GM18951 (cell line): ENCODE results near the gene KCNQ1OT1.

Experiments used
- POLR2A ChIP-seq: IDR thresholded peaks from 4 replicates; pipeline ENCODE4 v1.6.1; 2011; ENCODE audit warnings: mild to moderate bottlenecking; ENCODE audit not compliant: insufficient read length, insufficient read depth; ENCODE audit errors: extremely low read depth
- in situ Hi-C: fragments of 300-500 bp; cut with MboI; formaldehyde crosslinking; loops from one replicate; pipeline ENCODE4 v1.12.0; 2022; ENCODE audit warnings: low sequenced_read_pairs, mixed read lengths, inconsistent platforms; ENCODE audit not compliant: unreplicated experiment

Gene KCNQ1OT1

DNA sequence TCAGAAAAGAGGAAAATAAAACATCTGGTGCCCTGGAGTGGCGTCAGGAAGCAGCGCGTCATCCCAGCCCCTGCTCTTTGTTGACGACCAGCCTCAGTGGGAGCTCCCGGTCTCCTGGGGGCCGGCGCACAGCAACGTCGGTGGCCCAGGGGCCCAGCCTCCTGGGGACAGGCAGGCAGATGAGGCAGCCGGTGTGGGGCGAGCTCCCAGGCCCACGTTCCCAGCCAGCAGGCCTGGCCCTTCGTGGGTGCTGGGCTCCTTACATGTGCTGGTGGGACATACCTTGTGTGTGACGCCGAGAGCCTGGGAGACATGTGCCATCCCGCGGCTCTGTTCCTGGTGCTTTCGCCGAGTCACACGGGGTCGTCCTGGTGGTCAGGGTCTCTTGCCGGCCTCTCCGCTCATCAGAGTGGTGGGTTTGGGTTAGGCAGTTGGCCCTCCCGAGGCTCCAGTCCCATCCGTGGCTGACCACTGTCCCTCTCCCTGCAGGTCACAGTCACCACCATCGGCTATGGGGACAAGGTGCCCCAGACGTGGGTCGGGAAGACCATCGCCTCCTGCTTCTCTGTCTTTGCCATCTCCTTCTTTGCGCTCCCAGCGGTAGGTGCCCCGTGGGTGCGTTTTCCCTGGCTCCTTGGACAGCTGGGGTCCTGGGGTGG lies 116.7 kb downstream of the KCNQ1OT1 start:
- TF ChIP-seq POLR2A = no peak
- in situ Hi-C loops = no loop called here

DNA sequence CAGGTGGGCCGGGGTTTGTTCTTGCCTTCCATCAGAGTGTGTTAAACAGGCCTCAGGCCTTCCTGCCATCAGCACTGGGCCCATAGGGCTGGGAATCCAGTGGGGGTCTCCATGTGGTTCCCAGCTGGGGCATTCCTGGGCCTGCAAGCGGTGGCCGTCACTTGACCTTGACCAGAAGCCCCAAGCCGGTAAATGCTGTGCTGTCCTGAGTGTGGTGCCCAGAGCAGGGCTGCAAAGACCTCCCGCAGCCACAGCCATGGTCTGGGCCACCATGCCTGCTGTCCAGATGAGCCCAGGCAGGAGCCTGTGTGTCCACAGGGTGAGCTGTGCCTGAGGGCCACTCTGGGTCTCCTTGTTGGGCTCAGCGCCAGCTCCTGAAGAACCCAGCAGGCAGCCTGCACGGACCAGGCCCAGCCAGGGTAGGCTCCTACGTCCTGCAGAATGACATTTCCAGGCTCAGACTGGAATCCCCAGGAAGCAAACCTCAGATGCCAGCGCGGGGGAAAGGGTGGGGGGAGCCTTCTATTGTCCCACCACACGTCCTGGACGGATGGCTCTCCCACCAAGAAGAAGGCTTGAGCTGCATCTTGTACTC lies 117.3 kb downstream of the KCNQ1OT1 start:
- TF ChIP-seq POLR2A = no peak
- in situ Hi-C loops = no loop called here

DNA sequence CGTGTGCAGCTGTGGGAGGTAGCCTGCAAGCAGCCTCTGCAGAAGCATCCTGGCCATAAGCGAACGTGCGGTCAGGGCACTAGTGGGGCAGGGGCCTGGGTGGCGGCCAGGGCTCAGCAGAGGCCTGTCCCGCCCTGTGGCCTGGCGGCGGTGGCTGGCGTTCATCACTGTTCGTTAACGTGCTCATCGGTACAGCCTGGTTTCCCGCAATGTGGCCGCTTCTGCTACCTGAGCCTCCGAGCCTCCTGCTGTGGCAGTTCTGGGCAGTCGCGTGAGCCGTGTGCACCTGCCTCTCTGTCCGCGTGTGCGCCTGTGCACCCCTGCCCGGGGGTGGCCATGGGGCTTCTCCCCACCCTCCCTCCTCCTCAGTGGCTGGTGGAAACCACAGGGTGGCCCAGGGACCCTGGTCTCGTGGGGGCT lies 117.9 kb downstream of the KCNQ1OT1 start:
- TF ChIP-seq POLR2A = no peak
- in situ Hi-C loops = no loop called here

DNA sequence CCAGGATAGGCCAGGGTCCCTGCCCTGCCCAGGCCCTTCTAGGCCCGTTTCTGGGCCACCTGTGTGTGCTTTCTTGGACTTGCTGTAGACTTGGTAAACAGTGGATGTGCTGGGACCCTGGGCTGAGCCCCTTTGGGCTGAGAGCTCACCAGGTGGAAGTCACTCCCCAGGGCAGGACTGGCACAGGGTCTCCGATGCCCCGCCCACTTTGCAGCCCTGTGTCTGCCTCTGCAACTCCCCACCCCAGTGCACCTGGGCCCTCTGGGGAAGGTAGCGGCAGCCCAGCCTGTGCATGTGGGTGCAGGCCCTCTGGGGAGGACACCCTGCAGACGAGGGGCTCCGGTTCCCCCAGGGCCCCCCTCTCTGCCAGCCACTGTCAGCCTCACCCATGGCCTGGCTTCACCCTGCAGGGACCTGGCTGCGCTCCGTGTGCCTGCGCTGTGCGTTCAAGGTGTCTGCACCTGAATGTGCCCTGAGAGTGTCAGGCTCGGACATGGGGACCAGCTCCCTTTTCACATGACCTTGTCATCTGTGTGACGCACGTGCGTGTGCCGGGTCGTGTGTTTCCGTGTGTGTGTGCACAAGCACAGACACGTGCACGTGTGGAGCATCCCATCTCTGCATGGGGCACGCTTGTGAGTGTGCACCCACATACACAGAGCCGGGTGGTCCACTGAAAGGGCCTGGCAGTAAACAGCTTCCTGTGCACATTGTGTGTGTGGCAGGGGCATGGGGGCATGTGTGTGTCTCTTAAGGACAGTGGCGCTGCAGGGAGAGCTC lies 118.5 kb downstream of the KCNQ1OT1 start:
- in situ Hi-C loops = no loop called here
- TF ChIP-seq POLR2A = no peak

DNA sequence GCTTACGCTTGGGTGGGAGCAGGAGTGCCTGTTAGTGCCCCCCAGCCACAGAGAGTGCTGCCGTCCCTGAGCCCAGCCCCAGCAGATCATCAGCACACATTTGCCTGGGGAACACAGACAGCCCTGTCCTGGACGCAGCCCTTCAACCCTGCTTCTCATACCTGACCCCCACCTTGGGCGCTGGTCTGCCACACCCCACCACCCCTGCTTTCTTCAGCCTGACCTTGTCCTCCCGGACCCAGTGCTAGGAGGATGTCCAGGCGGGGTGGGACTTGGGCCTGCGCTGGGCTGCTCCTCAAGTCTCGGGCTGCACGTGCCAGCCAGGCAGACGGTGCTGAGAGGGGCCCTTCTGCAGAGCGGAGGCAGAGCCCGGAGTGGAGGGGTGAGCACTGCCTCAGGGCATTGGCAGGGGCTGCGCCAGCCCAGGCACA lies 119.2 kb downstream of the KCNQ1OT1 start:
- in situ Hi-C loops = no loop called here

DNA sequence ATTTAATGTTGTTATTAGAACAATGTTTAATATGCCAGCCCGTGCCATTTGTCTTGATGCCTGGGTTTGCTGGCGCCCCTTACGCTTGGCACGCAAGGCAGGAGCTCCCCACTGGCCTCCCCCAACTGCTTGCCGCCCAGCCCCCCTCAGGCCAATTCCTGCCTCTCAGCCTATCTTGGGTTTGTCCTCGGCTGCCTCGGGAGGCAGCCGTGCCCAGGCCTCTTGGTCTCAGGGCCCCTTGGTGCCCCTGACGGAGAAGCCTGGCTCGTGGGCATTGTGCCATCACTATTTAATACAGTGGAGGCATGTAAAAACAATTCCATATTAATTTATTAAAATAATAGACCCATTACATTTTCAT lies 119.8 kb downstream of the KCNQ1OT1 start:
- in situ Hi-C loops = no loop called here
- no peak for TF ChIP-seq POLR2A

More for the DNA sequence above, 119.2 kb downstream of the KCNQ1OT1 start:
- no peak for TF ChIP-seq POLR2A

DNA sequence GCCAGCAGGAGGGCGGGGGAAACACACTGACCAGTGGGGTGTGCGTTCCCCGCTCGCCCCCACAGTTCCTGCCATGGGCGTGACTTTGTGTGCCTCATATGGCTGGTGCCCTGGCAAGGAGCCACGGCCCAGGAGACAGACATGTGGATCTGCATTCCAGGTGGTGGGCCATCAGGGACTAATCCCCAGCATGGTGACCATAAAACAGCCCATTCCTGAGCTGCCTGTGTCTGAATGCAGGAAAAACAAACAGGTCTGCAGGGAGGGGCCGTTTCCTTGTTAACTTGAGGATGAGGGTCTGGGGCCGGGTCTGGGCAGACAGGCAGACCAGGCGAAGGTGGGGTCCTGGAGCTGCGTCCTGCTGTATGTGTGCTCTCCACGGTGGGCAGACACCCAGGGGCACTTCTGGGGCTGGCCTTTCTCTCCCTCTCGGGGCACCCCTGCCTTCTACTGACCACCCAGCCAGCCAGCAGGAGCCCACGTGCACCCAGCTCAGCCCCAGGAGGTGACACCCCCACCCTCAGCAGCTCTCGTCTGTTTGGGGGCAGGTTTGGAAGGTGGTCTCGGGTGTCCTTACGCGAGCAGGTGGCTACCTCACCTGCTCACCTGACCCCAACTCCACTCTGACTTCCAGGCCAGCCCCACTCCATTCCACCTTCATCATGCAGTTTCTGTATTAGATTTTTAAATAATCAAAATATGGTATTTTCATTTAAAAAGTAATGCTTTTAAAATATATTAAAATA lies 120.3 kb downstream of the KCNQ1OT1 start:
- no peak for TF ChIP-seq POLR2A
- in situ Hi-C loops = no loop called here

DNA sequence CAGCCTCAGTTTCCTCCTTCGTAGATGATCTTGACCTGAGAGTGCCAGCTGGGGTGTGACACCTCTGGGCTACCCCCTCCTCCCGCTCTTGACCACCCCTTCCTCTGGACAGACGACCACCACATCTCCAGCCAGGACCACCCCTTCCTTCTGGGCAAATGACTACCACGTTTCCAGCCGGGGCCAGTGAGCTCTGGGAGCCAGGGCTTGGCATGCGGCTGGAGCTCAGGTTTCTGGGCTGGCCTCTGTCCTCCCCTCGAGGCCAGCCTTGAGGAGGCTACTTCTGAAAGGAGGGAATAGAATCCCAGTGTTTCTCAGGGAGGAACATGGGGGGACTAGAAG lies 120.9 kb downstream of the KCNQ1OT1 start:
- no peak for TF ChIP-seq POLR2A
- in situ Hi-C loops = no loop called here

DNA sequence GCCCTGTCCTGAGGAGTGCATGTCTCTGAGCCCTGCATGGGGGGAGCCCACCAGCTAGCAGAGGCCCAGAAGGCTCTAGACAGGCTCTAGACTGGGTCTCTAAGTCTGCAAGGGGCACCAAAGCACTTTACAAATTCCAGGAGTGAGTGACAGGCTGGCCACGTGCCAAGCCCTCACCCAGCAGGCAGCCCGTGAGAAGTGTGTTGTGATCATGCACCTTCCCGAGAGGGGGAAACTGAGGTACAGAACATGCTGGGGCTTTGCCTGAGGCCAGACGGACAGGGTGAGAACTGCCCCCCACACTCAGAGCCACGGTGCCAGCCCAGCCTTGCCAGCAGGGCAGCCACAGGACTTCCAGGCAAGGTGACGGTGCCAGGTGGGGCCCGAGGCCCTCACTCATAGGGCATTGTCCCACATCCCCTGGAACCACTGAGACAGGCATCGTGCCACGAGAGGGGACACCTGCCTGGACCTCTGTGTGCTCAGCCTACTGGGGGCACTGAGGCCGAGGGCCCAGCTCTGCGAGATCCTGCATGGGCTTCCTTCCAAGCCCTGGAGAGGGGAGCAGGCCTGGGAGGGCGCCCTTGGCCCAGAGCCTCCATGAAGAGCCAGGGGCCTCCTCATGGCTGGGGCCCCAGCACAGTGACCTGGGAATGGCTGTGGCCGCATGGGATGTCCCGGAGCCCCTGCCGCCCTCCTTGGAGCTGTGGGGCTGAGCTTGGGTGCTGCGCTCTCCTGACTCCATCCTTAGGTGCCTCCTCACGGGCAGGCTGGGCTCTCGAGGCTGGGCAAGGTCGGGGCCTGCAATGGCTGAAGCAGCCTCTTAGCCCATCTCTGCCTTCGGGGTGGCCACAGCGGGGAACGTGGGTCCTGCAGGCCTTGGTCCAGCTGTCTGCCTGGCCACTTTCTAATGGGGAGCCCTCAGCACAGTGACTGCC lies 121.5 kb downstream of the KCNQ1OT1 start:
- in situ Hi-C loops = no loop called here

DNA sequence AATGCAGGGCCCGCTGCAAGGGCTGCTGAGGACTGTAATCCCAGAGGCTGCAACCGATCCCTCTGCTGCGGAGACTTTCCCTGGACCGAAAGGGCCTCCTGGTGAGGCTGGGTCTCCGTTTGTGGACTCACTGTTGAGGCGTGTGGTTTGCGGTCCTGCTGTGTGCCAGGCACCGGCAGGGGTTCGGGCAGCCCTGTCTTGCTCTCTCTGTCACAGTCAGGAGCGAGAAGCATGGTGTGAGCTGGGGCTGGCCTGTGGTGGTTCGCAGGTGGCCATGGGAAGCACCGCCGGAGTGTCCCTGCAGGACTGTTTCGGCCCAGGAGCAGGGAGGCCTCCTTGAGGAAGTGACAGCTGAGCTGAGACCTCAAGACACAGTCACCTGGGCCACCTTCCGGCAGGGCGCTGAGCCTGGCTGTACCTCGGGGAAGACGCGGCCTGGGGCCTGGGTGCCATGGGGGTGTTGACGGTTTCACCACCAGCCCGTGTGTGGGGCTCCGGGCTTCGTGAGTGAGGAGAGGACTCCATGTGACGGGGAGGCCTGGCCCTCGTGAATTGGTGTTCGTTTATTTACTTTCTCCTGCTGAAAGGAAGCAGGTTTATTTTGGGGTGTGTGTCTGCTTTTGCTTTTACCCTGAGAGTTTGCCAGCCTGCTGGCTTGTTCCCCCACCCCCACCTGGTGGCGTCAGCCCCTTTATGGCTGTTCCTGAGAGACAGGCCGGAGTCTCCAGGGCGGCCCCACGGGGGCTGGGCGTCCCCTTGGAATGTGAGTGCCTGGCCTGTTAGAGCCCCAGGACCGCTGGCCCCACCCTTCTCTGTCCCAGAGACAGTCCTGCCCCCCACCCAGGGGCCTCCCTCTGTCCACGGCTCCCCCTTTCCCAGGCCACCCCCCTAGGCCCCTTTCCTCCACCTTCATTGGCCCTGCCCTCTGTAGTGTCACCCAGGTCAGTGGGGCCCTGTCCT lies 122.5 kb downstream of the KCNQ1OT1 start:
- in situ Hi-C loops = no loop called here
- TF ChIP-seq POLR2A = no peak

More for the DNA sequence above, 121.5 kb downstream of the KCNQ1OT1 start:
- TF ChIP-seq POLR2A = no peak

DNA sequence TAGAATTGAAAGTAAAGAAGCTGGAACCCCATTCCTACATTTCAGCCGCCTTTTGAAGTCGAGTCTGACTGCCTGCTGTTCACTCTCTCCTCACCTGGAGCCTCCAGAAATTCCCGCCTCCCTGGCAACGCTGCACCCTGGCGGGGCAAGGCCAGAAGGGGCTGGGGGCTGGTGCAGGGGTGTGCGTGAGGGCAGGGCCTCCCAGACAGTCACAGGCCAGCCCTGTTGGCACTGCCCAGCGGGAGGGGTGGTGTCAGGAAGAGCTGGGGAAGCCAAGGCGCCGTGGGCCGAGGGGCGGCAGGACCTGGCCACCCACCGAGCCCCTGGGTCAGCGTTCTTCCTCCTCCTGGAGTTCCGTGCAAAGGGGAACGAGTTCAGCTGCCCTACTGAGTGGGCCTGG lies 123.2 kb downstream of the KCNQ1OT1 start:
- in situ Hi-C loops = no loop called here
- TF ChIP-seq POLR2A = no peak
